NCI-H2081 treated with DMSO at 0.1 percent for 48 hours (cell line): ENCODE results near the gene FAM162A.
"Not testable (repeated sequence)": the region's sequence is repeated elsewhere in the genome, so short reads cannot be mapped to it uniquely, and the experiment has no call there.

Source experiments
- DNase-seq: peaks from one replicate; lab custom pipeline; 2025; lab: John Stamatoyannopoulos, UW

FAM162A gene

DNA sequence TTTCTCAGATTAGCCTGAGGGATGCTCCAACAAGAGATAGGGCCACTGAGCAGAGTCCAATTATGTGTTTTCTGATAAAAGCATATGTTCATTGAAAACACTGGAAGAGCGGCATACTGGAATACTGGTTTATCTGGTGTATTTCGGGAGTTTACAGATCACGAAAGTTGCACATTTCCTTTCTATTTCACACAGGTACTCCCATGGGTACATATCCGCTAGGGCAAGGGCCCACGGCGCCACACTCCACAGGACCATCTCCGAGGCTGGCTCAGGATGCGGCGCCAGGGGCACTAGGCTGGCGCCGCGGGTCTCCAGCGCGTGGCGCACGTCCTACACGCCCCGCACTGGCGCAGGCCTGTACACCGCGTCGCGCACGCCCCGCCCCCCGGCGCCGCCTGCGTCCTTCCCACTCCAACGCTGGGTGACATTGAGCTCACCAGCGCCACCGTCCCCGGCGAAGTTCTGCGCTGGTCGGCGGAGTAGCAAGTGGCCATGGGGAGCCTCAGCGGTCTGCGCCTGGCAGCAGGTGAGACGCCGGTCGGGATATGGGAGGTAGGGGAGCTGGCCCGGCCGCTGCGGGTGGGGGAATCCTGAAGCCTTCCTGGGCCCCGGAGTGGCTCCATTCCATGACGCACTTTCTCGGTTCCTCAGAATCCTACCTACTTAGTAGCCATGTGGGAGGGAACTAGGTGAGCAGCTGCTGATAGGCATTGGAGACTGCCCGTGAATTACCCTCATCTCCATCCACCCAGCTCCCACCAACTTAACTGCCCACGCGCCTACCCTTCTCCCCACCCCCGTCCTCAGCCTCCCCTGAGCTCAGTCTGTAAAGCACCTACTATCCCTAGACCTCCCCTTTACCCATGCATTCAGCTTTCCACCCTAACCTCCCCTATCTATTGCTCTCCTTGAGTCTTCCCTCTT is at the start of gene FAM162A:
Gene FAM162A (plus strand): TSS at position 412 of the 927 bp plus-strand sequence. CDS start 84 bp downstream, at position 496.
- peak; percentile 93 for DNase-seq

DNA sequence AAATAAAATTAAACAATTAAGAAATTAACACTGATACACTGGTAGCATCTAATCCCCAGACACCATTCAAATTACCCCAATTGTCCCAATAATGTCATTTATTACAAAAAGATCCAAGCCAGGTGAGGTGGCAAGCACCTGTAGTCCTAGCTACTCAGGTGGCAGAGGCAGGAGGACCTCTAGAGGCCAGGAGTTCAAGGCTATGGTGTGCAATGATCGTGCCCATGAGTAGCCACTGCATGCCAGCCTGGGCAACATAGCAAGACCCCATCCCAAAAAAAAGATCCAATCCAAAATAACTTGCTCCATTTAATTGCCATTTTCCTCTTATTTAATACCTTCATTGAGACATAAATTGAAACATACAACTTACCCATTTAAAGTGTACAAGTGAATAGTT is 41.2 kb upstream of the FAM162A start:
- no peak for DNase-seq

- DNase-seq: no peak
Observed at GRCh38 chr3:122343654-122344053, 40.3 kb upstream of the FAM162A start.

- no peak for DNase-seq
Observed at GRCh38 chr3:122349171-122349570, 34.8 kb upstream of the FAM162A start.

DNA sequence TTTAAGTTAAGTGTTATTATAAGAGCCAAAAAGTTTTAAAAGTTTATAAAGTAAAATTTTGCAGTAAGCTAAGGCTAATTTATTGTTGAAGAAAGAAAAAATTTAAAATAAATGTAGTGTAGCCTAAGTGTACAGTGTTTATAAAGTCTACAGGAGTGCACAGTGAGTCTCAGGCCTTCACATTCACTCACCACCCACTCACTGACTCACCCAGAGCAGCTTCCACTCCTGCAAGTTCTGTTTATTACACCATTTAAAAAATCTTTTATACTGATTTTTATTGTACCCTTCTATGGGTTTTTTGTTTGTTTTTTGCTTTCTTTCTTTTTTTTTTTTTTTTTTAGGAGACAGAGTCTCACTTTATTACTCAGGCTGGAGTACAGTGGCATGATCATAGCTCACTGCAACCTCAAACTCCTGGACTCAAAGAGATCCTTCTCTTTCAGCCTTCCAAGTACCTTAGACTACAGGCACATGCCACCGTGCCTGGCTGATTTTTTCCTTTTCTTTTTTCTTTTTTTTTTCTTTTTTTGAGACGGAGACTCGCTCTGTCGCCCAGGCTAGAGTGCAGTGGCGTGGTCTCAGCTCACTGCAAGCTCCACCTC is 33.1 kb upstream of the FAM162A start:
- no peak for DNase-seq

GRCh38 chr3:122351612-122352011 is 32.4 kb upstream of the FAM162A start:
- DNase-seq: no peak

- no peak for DNase-seq
Observed at GRCh38 chr3:122353215-122353614, 30.8 kb upstream of the FAM162A start.

DNA sequence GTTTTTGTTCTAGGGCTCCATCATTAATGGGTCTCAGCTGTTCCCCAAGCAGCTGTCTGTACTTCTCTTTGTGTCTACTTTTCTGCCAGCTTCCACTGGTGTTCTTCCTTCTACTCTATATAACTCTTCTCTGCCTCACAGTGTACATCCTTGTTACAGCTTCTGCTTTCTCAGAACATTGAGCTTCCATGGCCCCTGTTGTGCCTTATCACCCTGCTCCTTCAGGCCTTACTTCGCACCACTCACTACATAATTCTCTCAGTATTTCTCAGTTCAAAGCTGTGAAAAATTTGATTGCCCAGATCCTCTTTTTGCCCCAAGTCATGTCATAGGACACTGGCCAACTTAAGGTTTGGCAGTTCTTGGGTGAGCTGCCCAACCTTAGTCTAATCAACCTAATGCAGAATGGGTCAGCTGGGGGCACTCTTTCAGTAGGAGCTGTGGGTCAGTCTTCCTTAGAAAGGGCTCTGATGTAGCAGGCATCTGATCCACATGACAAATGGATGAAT is 30.0 kb upstream of the FAM162A start:
- DNase-seq: no peak

GRCh38 chr3:122355612-122356011 is 28.4 kb upstream of the FAM162A start:
- DNase-seq: no peak

GRCh38 chr3:122356402-122356801 is 27.6 kb upstream of the FAM162A start:
- no peak for DNase-seq

DNA sequence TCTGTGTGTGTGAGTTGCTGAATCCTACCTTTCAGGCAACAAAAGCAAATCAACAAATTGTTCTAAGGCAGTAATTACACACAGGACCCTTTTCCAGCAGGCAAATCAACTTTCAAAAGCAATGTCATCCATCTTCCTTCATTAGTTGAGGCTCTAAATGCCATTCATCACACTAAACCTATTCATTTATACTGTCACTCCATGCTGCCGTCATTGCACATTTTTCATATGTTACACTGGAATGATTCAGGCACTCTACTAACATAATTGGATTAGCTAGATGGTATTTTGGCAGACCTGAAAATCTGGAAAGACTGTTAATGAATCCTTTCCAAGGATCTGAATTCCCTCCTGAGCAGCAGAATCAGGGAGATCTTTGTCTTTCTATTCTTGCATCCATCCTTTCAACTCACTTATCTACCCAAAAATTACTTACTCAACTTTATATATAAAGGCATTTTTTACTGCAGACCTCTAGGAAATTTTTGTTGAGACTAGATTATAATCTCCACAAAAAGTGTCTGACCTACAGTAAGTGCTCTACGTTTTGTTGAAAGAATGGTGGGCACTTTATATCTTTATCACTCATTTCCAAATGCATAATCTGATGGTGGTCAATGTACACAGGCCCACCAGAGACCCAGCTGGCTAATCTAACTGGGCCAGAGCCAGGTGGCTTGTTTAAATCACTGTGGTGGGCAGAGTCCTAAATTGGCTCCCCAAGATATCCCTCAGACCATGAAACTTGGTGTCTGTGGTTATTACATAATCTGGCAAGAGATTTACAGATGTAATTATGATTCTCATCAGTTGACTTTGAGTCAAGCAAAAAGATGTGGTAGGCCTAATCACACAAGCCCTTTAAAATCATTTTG is 25.9 kb upstream of the FAM162A start:
- no peak for DNase-seq

DNA sequence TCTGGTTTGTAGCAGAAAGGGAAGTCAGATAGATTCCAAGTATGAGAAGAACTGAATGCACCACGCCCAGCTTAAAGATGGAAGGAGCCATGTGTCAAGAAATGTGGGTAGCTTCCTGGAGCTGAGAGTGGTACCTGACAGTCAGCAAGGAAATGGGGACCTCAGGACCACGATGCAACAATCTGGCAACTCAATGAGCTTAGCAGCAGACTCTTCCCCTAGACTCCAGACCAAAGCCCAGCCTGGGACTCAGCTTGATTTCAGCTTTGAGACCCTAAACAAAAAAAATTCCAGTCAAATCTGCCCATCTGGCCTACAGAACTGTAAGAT is 25.3 kb upstream of the FAM162A start:
- DNase-seq: no peak

GRCh38 chr3:122362026-122362425 is 22.0 kb upstream of the FAM162A start:
- no peak for DNase-seq

- no peak for DNase-seq
Observed at GRCh38 chr3:122364490-122364889, 19.5 kb upstream of the FAM162A start.

DNA sequence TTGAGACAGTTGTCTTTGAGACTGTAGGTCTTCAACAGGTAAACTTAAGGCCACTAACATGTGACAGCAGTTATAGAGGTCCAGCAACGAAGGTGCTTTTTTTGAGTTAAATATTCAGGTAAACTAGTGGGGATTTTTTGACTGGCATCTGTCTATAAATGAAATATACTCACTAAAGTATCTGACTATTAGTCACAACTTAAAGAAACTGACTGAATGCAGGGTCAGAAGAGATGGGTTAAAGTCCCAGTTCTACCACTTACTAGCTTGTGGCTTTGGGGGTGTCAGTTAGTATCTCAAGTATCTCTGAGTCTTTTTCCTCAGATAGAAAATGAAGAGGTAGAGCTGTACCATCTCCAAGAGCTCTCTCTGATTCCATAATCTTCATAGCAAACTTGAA is 18.9 kb upstream of the FAM162A start:
- no peak for DNase-seq

GRCh38 chr3:122365582-122366378 is 18.2 kb upstream of the FAM162A start:
- DNase-seq: not testable (repeated sequence)

GRCh38 chr3:122366379-122366749 is 17.6 kb upstream of the FAM162A start:
- DNase-seq: no peak

GRCh38 chr3:122374034-122374433 is 9.9 kb upstream of the FAM162A start:
- no peak for DNase-seq

DNA sequence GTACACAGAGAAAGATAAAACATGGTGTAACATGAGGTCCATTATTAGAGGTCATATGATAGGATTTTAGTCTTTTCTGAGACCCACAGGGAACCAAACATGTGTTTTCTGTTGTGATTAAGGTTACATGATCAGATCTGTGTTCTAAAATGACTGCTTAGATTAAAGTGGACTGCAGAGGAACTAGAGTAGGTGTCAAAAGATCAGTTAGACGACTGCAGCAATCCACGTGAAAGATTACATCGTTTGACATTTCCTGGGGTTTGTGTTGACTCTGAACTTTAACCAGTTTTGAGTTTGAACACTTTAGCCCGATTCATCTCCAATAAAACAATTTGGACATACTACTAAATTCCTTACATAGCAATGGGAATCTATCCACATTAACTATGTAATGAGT is 6.0 kb upstream of the FAM162A start:
- DNase-seq: no peak

GRCh38 chr3:122382888-122383666 is 905 bp upstream of the FAM162A start, which contains the start of gene MIX23:
TSS of gene MIX23 (minus strand) at chr3:122383231. CDS start at chr3:122383224, 7 bp downstream.
- DNase-seq: peak; percentile 86

GRCh38 chr3:122387709-122388108 is 3.7 kb downstream of the FAM162A start:
- no peak for DNase-seq
